UCSD-AML1 (cell line): Measurements from ENCODE around the gene MPZL3.
"Not testable (repeated sequence)": the region's sequence is repeated elsewhere in the genome, so short reads cannot be mapped to it uniquely, and the experiment has no call there.

Source experiments
- DNase-seq: peaks from one replicate; lab custom pipeline; 2025; ENCODE audit not compliant: unreplicated experiment; lab: John Stamatoyannopoulos, UW

The MPZL3 gene

GRCh38 chr11:118190942-118191506 is 61.1 kb downstream of the MPZL3 start:
- DNase-seq = not testable (repeated sequence)

- no peak for DNase-seq
Measured at GRCh38 chr11:118186346-118187107, 65.6 kb downstream of the MPZL3 start.

- no peak for DNase-seq
Measured at GRCh38 chr11:118184784-118185579, 67.2 kb downstream of the MPZL3 start.

GRCh38 chr11:118183691-118184090 is 68.5 kb downstream of the MPZL3 start:
- not testable (repeated sequence) for DNase-seq

GRCh38 chr11:118180300-118180703 is 71.9 kb downstream of the MPZL3 start:
- DNase-seq = no peak

GRCh38 chr11:118176778-118177134 is 75.4 kb downstream of the MPZL3 start:
- DNase-seq = no peak
